PC-9 (cell line): Measurements from ENCODE around the gene LRRC2. TPM values are rescaled to one million over a fixed set of nuclear protein-coding genes. Genes with fewer than 3 reads are reported as not detected.

Source experiments
- BruUV-seq: library from RNA; stranded (reverse); fragments of 400-500 nt; replicated peaks from 2 replicates; lab custom pipeline; 2021; lab: Mats Ljungman, UMichigan
- CTCF ChIA-PET: fragments of 300-600 bp; sonication (Branson Sonifier 250); formaldehyde crosslinking; loops from one replicate; lab custom pipeline; 2022; ENCODE audit warnings: antibody characterized with exemption; lab: Charles Lee
- POLR2A ChIA-PET: fragments of 300-600 bp; sonication (Branson Sonifier 250); formaldehyde crosslinking; loops from one replicate; lab custom pipeline; 2022; ENCODE audit warnings: antibody characterized with exemption; ENCODE audit not compliant: unreplicated experiment; lab: Charles Lee
- DNase-seq, 2 experiments: peaks; one replicate each; pipeline versions ENCODE4 v3.0.0 to v3.0.0-alpha.2; 2015 to 2022; ENCODE audit warnings: mixed read lengths in 1 of 2
- H2AFZ ChIP-seq: fragments of 200-600 bp; sonication (generic); 2 replicates; pipeline ENCODE4 v1.8.1; 2017; ENCODE audit warnings: antibody characterized with exemption
- H3F3A ChIP-seq: fragments of 200-600 bp; sonication (generic); 2 replicates; pipeline ENCODE4 v1.8.1; 2017; ENCODE audit warnings: antibody characterized with exemption, mild to moderate bottlenecking, low read depth; ENCODE audit not compliant: insufficient read depth
- H3K27ac ChIP-seq: fragments of 200-600 bp; sonication (generic); 2 replicates; pipeline ENCODE4 v1.6.1; 2016; ENCODE audit warnings: mixed run types
- H3K27me3 ChIP-seq: fragments of 200-600 bp; sonication (generic); 2 replicates; pipeline ENCODE4 v1.6.1; 2016; ENCODE audit warnings: low read depth, mixed run types; ENCODE audit not compliant: insufficient read depth
- H3K36me3 ChIP-seq: fragments of 200-600 bp; sonication (generic); 2 replicates; pipeline ENCODE4 v1.6.1; 2016; ENCODE audit warnings: low read depth, mixed run types
- H3K4me1 ChIP-seq: fragments of 200-600 bp; sonication (generic); replicated peaks from 2 replicates; pipeline ENCODE4 v1.6.1; 2016; ENCODE audit warnings: mixed run types; ENCODE audit not compliant: insufficient read depth
- H3K4me2 ChIP-seq: fragments of 200-600 bp; sonication (generic); 2 replicates; pipeline ENCODE4 v1.6.1; 2017; ENCODE audit warnings: mixed run types
- H3K4me3 ChIP-seq: fragments of 200-600 bp; sonication (generic); 2 replicates; pipeline ENCODE4 v1.6.1; 2016; ENCODE audit warnings: mixed run types
- H3K79me2 ChIP-seq: fragments of 200-600 bp; sonication (generic); 2 replicates; pipeline ENCODE4 v1.6.1; 2017; ENCODE audit warnings: low read depth, mixed run types
- H3K9me2 ChIP-seq: fragments of 200-600 bp; sonication (generic); 2 replicates; pipeline ENCODE4 v1.8.1; 2017; ENCODE audit warnings: mild to moderate bottlenecking; ENCODE audit not compliant: insufficient read depth
- H3K9me3 ChIP-seq: fragments of 200-600 bp; sonication (generic); 2 replicates; pipeline ENCODE4 v1.8.1; 2016; ENCODE audit warnings: low read depth; ENCODE audit not compliant: insufficient read depth
- H4K20me1 ChIP-seq: fragments of 200-600 bp; sonication (generic); 2 replicates; pipeline ENCODE4 v1.8.1; 2017; ENCODE audit not compliant: insufficient read depth
- EZH2 ChIP-seq: fragments of 200-600 bp; sonication (generic); IDR thresholded peaks from 2 replicates; pipeline ENCODE4 v1.8.0; 2017; ENCODE audit warnings: antibody characterized with exemption, low read depth
- intact Hi-C: fragments of 100-400 bp; cut with micrococcal nuclease; formaldehyde crosslinking; loops from one replicate; pipeline ENCODE4 v1.10.0; 2022; ENCODE audit not compliant: unreplicated experiment
- total RNA-seq: library from RNA; stranded (reverse); gene quantifications from 2 replicates; pipeline ENCODE4 v1.2.3, GENCODE V29; 2021
- TF ChIP-seq, protein P1 (sequence below): fragments of 200-600 bp; sonication (generic); conservative IDR thresholded peaks from 2 replicates; pipeline ENCODE4 v1.6.1; 2017; ENCODE audit warnings: mixed run types, antibody characterized with exemption, mild to moderate bottlenecking, moderate library complexity

The LRRC2 gene
- total RNA-seq, 1 experiment from 2014 or later, result 0.22 TPM

GRCh38 chr3:46599590-46599989, 33.5 kb upstream of the LRRC2 start:
- intact Hi-C loops, result no loop called here
- Histone ChIP-seq H3K4me1 (no peaks in the 10 kb centered on the region), H3K27ac (no peak overlapping the region), H3K9me2 (no peaks in the 10 kb centered on the region), H3K9me3 (no peaks in the 10 kb centered on the region), H3K27me3 (no peaks in the 10 kb centered on the region), H3K4me2 (no peak overlapping the region), H4K20me1 (no peaks in the 10 kb centered on the region), H3F3A (no peaks in the 10 kb centered on the region), H3K36me3 (no peaks in the 10 kb centered on the region), H2AFZ (no peak overlapping the region), H3K79me2 (no peaks in the 10 kb centered on the region), H3K4me3 (no peak overlapping the region)
- TF ChIP-seq EZH2, result no peak
- TF ChIP-seq, protein P1, sequence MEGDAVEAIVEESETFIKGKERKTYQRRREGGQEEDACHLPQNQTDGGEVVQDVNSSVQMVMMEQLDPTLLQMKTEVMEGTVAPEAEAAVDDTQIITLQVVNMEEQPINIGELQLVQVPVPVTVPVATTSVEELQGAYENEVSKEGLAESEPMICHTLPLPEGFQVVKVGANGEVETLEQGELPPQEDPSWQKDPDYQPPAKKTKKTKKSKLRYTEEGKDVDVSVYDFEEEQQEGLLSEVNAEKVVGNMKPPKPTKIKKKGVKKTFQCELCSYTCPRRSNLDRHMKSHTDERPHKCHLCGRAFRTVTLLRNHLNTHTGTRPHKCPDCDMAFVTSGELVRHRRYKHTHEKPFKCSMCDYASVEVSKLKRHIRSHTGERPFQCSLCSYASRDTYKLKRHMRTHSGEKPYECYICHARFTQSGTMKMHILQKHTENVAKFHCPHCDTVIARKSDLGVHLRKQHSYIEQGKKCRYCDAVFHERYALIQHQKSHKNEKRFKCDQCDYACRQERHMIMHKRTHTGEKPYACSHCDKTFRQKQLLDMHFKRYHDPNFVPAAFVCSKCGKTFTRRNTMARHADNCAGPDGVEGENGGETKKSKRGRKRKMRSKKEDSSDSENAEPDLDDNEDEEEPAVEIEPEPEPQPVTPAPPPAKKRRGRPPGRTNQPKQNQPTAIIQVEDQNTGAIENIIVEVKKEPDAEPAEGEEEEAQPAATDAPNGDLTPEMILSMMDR, result no peak
- ChIA-PET POLR2A (no interaction called here), CTCF (interaction anchor here (0.6 to 0.9 kb wide), 2 partner anchors 158 to 358 kb away, joined by 4 read pairs; no protein-coding TSS in a partner anchor)
- BruUV-seq, result no TSS peak
- no peak for DNase-seq

GRCh38 chr3:46595819-46596314, 29.8 kb upstream of the LRRC2 start:
- Histone ChIP-seq H3K4me1 (no peaks in the 10 kb centered on the region), H3K4me3 (no peak overlapping the region), H3K27ac (no peak overlapping the region), H3K36me3 (no peaks in the 10 kb centered on the region), H3F3A (no peaks in the 10 kb centered on the region), H3K79me2 (no peaks in the 10 kb centered on the region), H3K4me2 (no peak overlapping the region), H3K9me3 (no peaks in the 10 kb centered on the region), H2AFZ (no peak overlapping the region), H3K27me3 (no peaks in the 10 kb centered on the region), H4K20me1 (no peaks in the 10 kb centered on the region), H3K9me2 (no peaks in the 10 kb centered on the region)
- no peak for DNase-seq
- TF ChIP-seq EZH2, result no peak
- TF ChIP-seq, protein P1, result no peak
- ChIA-PET CTCF (no interaction called here), POLR2A (no interaction called here)
- intact Hi-C loops, result no loop called here
- no TSS peak for BruUV-seq

- intact Hi-C loops, result no loop called here
- no peaks in the 10 kb centered on the region for H3K27me3 ChIP-seq
- ChIA-PET POLR2A (no interaction called here), CTCF (no interaction called here)
- no TSS peak for BruUV-seq
- DNase-seq, result no peak
- H3K9me2 ChIP-seq, result no peaks in the 10 kb centered on the region
- no peaks in the 10 kb centered on the region for H3K4me1 ChIP-seq
- no peak overlapping the region for H3K27ac ChIP-seq
- no peaks in the 10 kb centered on the region for H3K79me2 ChIP-seq
- TF ChIP-seq EZH2, result no peak
- TF ChIP-seq, protein P1, result no peak
- no peaks in the 10 kb centered on the region for H3F3A ChIP-seq
- no peaks in the 10 kb centered on the region for H3K9me3 ChIP-seq
- H3K36me3 ChIP-seq, result no peaks in the 10 kb centered on the region
- H2AFZ ChIP-seq, result no peak overlapping the region
- H4K20me1 ChIP-seq, result no peaks in the 10 kb centered on the region
- H3K4me3 ChIP-seq, result no peak overlapping the region
- H3K4me2 ChIP-seq, result no peak overlapping the region
These were observed 28.6 kb upstream of the LRRC2 start for GRCh38 chr3:46594723-46595122.
